Activated CD8-positive, alpha-beta memory T cell treated with anti-CD3 and anti-CD28 coated beads for 4 hours (primary cell): ENCODE measurements around the gene MTMR1.
A peak's percentile ranks its signal among the peaks of the same experiment; 100 is the strongest.

Source experiments
- DNase-seq, 2 donors: peaks; one replicate each; pipeline ENCODE4 v3.0.0-alpha.2; 2020; ENCODE audit warnings: low read depth in 2 of 2

MTMR1 gene

GRCh38 chrX:150762258-150763165, 69.3 kb downstream of the MTMR1 start:
- DNase-seq: no peak

GRCh38 chrX:150763303-150763797, 70.2 kb downstream of the MTMR1 start:
- DNase-seq: no peak

GRCh38 chrX:150763810-150764209, 70.6 kb downstream of the MTMR1 start:
- DNase-seq: no peak

DNA sequence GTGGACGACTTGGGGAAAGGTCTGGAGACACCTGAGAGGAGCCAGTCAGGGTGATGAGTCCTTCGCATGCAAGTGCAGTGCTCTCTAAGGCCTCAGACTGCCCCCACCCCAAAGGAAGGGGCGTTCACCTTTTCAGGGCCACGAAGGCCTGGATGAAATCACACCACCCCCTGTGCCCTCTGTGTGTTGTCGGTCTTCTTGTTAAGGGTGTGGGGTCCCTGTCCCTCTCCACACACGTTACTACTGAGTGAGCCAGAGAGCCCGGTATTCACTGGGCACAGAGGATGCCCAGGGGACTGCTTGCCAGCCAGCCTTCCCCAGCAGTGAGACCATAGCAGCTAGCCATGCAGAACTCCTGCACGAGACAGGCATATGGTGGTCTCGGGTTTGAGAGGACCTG, 72.0 kb downstream of the MTMR1 start:
- DNase-seq: no peak

DNA sequence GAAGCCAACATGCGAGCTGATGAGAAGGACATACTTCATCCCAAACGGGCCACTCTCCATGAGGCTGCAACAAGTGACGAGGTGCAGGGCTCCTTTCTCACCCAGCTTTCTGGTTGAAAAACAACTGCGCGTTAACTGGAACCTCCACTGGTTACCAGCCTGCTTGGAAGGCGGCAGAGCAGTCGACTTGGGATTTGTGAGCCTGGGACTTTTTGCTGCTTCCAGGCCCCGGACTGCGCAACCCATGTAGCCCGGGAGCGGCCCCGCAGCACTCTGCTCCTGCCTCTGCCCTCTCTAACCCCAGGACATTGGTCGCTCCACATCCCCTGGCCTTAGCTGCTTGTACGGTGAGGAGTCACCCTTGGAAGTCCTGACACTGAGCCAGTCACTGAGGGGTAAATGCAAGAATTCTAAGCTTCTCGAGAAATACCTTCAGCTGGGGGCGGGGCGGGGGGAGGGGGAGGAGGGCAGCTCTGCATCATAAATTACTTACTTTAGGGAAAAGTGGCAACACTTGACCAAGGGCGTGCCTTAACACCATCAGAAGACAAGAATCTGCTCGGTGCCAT, 72.7 kb downstream of the MTMR1 start:
- no peak for DNase-seq

DNA sequence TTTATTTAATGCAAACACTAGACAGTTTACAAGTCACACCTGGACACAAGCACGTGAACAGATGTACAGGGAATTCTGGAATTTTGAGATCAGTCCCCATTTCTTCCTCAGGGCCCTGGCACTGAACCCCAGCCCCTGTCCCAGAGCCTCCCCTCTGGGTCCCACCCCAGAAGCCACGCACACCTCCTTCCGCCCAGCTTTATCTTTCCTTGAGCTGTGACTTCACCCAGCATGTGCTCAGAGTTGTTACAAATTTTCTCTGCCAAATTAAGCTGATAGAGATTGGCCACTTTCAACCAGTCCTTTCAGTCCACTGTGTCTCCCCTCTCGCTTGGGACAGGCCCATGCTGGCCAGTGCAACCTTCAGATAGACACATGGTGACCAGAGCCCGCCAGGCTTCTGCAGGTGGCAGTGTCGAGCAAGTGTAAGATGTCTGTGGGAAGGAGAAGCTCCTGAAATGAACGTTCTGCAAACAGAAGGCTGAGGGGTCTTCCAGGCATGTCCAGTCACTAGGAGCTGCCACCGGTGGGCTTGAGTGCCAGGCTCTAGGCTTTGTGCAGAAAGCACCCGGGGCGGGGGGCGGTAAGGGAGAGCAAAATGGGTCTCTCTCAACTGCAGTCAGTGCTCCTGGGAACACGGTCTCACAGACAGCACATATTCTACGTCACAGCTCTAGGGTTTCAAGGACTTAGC, 73.3 kb downstream of the MTMR1 start:
- DNase-seq: no peak

GRCh38 chrX:150767045-150767395, 73.8 kb downstream of the MTMR1 start:
- no peak for DNase-seq

DNA sequence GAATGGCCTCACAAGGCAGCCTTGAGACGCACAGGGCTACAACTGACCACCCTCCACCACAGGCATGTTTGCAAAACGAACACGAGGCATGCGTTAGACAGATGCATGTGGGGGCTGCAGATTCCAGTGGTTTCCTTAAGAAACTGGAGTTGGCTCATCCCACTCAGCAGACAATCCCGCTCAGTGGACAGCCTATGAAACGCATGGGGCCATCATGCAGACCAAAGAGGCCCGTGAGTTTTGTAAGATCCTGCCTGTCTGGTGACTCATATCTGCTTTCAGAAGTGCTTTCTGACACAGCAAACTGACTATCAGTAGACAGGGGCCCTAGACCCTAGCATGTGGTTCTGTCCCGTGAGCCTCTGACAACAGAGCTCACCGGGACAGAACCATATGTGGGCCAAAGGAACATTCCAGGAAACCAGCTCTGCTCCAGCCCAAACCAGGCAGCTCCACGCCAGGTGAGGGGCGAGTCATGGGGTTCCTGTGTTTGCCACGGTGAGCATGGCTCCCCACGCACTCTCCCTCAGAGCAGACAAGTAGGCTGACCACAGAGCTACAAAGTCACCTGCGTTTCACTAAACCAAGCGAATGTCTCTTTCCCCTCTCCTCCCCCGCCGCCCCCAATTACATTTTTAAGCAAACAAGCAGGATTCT, 74.4 kb downstream of the MTMR1 start:
- no peak for DNase-seq

- no peak for DNase-seq
Observed at GRCh38 chrX:150768132-150768485, 74.9 kb downstream of the MTMR1 start.

- no peak for DNase-seq
Observed at GRCh38 chrX:150768580-150769190, 75.5 kb downstream of the MTMR1 start.

- no peak for DNase-seq
Observed at GRCh38 chrX:150769408-150769807, 76.2 kb downstream of the MTMR1 start.

DNA sequence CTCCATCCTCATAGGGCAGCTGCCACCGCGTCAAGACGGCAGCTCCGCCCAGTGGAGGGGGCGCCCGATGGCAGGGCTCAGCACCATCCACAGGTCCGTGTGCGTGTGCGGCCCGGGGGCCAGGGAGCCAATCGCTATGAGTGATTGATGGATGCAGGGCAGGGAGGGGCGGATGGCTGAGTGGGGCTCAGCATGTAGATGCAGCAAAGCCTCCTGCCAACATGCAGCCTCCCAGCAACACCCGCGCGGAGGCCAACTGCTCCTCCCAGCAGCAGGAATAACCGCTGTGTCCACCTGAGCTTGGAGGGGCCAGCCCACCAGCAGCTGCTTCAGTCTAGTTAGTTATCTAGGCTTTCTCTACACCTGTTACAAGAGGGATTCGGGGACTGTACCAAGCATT, 77.4 kb downstream of the MTMR1 start:
- no peak for DNase-seq

DNA sequence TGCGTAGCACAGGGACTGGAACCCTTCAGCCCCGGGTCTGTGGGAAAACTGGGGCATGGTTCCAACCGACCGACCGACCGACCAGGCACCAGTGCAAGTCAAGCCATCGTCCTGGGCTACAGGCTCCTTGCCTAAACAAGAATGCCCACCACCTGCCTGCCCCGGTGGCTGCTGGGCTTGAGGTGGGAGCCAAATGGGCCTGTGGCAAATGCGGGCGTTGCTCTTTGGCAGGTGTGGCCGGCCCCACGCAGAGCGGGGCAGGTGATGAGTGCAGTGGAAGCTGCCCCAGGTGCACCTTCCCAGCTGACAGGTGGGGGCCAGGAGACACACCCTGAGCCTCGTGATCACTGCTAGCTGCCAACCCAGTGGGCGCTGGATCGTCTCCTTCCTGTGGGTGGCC, 77.9 kb downstream of the MTMR1 start:
- no peak for DNase-seq

DNA sequence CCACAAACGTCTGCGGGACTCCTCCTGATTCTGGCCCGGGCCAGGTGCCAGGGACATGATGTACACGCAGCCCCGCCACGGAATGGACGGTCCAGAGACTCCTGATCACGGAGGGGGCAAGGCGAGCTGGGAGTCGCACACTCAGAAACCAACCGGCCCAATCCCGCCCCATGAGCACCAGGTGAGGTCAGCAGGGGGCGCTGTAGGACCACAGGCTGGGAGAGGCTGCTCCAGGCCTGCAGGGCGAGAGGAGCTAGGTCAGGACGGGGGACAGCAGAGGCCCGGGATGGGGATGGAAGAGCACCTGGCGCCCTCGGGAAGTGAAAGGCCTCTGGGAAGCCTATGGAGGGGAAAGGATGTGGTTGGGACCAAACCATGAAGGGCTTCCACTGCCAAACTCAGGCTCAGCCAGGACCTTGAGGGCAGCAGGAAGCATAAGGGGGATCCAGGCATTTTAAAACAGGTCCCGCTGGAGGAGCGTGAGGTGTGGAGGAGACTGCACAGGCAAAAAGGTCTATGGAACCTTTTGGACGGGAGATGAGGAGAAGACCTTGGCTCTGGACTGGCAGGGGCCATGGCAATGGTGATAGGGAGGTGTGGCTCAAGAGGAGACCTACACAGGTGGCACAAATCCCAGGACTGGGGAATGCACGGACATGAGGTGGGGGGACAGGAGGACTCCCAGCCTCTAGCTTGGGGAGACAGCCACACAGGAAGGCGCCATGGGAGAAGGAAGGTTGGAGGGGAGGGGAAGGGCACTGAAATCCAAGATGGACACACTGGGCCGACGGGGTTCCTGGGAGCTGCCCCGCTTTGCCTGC, 79.2 kb downstream of the MTMR1 start:
- DNase-seq: peak; percentile 29 to 31

- DNase-seq: no peak
Observed at GRCh38 chrX:150773117-150773516, 79.9 kb downstream of the MTMR1 start.

DNA sequence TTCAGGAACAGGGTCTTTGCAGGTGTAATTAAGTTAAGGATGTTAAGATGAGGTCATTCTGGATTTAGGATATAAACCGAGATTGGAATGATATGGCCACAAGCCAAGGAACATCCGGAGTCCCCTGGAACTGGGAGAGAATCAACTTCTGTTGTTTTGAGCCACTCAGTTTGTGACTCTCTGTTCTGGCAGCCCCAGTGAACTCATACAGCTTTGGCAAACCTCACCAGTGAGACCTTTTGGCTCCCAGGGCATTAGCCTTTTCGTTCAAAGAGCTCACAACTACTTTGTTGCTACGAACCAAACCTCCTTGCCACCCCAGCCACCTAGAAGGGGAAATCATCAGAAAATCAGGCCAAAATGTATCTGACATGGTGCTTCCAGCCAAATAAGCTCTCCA, 80.4 kb downstream of the MTMR1 start:
- no peak for DNase-seq

GRCh38 chrX:150774798-150775568, 81.8 kb downstream of the MTMR1 start:
- no peak for DNase-seq

DNA sequence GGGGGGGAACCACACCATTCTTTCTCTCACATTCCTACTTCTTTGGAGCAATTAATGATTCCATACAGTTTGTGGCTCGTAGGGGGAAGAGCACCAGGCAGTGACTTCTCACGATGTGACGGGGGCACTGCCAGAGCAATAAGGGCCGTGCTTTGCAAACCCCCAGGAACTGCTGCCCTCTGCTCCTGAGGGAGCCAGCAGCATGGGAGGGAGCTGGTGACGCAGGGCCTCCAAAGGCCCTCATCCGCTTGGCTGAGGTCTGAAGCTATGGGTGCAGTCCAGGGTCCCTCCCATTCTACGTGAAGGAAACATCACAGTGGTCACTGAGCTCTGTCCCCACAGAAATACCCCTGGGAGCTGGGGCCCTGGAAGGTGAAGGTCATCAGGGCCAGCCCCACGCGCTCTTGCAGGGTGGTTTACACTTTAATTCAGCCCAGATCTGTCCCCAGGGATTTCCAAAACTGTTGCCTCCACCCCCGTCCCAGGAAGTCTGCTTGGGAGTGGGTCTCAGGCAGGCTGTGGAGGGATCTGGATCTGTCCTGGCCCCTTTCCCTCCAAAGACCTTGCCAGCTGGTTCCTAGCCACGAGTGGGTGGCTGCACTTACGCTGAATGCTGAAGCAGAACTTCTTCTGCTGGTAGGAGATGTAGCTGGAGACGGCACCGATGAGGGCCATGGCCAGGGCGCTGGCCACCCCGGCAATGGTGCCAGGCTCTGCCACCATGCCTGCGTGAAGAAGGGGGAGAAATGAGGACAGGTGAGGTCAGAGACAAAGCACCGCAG, 82.6 kb downstream of the MTMR1 start:
- no peak for DNase-seq

- no peak for DNase-seq
Observed at GRCh38 chrX:150777328-150777992, 84.3 kb downstream of the MTMR1 start.
